Fibroblast of lung (primary cell): ENCODE measurements around the gene RRAGD.

Source experiments
- EZH2 ChIP-seq: IDR thresholded peaks from 2 replicates; pipeline ENCODE4 v1.5.1; 2012; ENCODE audit warnings: low read length, control low read depth, mild to moderate bottlenecking; ENCODE audit errors: missing control alignments
- TF ChIP-seq, protein P1 (sequence below), 2 donors: IDR thresholded peaks in 1 of 2; conservative IDR thresholded peaks in 1 of 2; 1 replicate in 1 of 2; 2 replicates in 1 of 2; pipeline ENCODE4 v1.5.1; 2011 to 2012; ENCODE audit warnings: low read length in 2 of 2, control low read depth in 1 of 2, inconsistent platforms in 1 of 2, low read depth in 1 of 2, mild to moderate bottlenecking in 1 of 2

DNA sequence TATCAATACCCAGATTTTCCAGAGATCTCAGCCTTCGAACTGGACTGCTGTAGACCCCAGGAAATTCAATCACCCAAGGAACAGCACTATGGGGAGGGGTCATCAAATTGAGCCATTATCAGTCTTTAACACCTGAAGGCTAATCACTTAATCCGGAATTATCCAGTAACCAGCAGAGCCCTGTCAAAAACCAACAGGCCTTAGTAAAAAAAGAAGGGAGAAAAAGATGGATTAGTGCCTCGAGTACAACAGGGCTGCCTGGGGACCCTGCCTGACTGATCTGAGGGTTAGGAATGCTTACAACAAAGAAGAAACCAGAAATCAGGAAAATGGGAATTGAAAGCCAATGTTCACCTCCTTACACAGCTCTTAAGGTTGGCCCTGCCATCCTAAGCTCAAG, 7.6 kb downstream of the RRAGD start:
- TF ChIP-seq, protein P1, sequence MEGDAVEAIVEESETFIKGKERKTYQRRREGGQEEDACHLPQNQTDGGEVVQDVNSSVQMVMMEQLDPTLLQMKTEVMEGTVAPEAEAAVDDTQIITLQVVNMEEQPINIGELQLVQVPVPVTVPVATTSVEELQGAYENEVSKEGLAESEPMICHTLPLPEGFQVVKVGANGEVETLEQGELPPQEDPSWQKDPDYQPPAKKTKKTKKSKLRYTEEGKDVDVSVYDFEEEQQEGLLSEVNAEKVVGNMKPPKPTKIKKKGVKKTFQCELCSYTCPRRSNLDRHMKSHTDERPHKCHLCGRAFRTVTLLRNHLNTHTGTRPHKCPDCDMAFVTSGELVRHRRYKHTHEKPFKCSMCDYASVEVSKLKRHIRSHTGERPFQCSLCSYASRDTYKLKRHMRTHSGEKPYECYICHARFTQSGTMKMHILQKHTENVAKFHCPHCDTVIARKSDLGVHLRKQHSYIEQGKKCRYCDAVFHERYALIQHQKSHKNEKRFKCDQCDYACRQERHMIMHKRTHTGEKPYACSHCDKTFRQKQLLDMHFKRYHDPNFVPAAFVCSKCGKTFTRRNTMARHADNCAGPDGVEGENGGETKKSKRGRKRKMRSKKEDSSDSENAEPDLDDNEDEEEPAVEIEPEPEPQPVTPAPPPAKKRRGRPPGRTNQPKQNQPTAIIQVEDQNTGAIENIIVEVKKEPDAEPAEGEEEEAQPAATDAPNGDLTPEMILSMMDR (conservative IDR thresholded peaks at IDR 0.05 in 1 of 2, IDR thresholded peaks at IDR 0.05 in 1 of 2; ENCODE audit: low read depth in 1 of 2, low read length in 2 of 2) = no peak
- TF ChIP-seq EZH2 = no peak
